H9 (cell line): ENCODE measurements around the gene HPS4. TPM values are rescaled to one million over a fixed set of nuclear protein-coding genes. Genes with fewer than 3 reads are reported as not detected.

ENCODE experiments used
- DNase-seq: peaks from one replicate; pipeline ENCODE4 v3.0.0-alpha.2; 2017
- H2AFZ ChIP-seq: one replicate; pipeline ENCODE4 v1.6.1; 2013; ENCODE audit warnings: mild to moderate bottlenecking, low read length, control low read depth, moderate library complexity
- H2AK5ac ChIP-seq: 2 replicates; pipeline ENCODE4 v1.6.1; 2013; ENCODE audit warnings: low read length, control low read depth, mixed read lengths; ENCODE audit not compliant: insufficient read length
- H2BK120ac ChIP-seq: one replicate; pipeline ENCODE4 v1.6.1; 2013; ENCODE audit warnings: low read depth, mild to moderate bottlenecking, low read length, control low read depth, inconsistent platforms; ENCODE audit not compliant: poor library complexity, severe bottlenecking
- H2BK12ac ChIP-seq: 2 replicates; pipeline ENCODE4 v1.6.1; 2013; ENCODE audit warnings: low read length, control low read depth, mixed read lengths, low read depth; ENCODE audit not compliant: insufficient read length
- H2BK15ac ChIP-seq: 2 replicates; pipeline ENCODE4 v1.6.1; 2013; ENCODE audit warnings: low read depth, low read length, control low read depth
- H2BK20ac ChIP-seq: one replicate; pipeline ENCODE4 v1.6.1; 2013; ENCODE audit warnings: low read depth, mild to moderate bottlenecking, low read length, control low read depth, inconsistent platforms; ENCODE audit not compliant: poor library complexity, severe bottlenecking
- H2BK5ac ChIP-seq: 2 replicates; pipeline ENCODE4 v1.6.1; 2013; ENCODE audit warnings: low read length, control low read depth, mixed read lengths; ENCODE audit not compliant: insufficient read length
- H3K14ac ChIP-seq: 2 replicates; pipeline ENCODE4 v1.6.1; 2013; ENCODE audit warnings: low read length, control low read depth; ENCODE audit not compliant: insufficient read depth
- H3K18ac ChIP-seq: 2 replicates; pipeline ENCODE4 v1.6.1; 2013; ENCODE audit warnings: low read depth, mild to moderate bottlenecking, mixed read lengths, low read length, control low read depth; ENCODE audit not compliant: insufficient read length
- H3K23ac ChIP-seq: 2 replicates; pipeline ENCODE4 v1.6.1; 2013; ENCODE audit warnings: low read length, control low read depth, mixed read lengths, low read depth; ENCODE audit not compliant: insufficient read length
- H3K23me2 ChIP-seq: 2 replicates; pipeline ENCODE4 v1.6.1; 2013; ENCODE audit warnings: low read depth, mild to moderate bottlenecking, mixed read lengths, low read length, control low read depth; ENCODE audit not compliant: insufficient read length, poor library complexity, severe bottlenecking
- H3K27ac ChIP-seq: 2 replicates; pipeline ENCODE4 v1.5.1; 2013; ENCODE audit warnings: low read length, control low read depth, mixed read lengths, low read depth; ENCODE audit not compliant: insufficient read length
- H3K27me3 ChIP-seq: 2 replicates; pipeline ENCODE4 v1.6.1; 2013; ENCODE audit warnings: low read length, control low read depth, inconsistent platforms; ENCODE audit not compliant: insufficient read depth
- H3K4ac ChIP-seq: 2 replicates; pipeline ENCODE4 v1.6.1; 2013; ENCODE audit warnings: low read depth, mild to moderate bottlenecking, control low read depth, inconsistent platforms, low read length, moderate library complexity
- H3K4me1 ChIP-seq: 2 replicates; pipeline ENCODE4 v1.6.1; 2013; ENCODE audit warnings: low read length, control low read depth, inconsistent platforms; ENCODE audit not compliant: insufficient read depth
- H3K4me2 ChIP-seq: 2 replicates; pipeline ENCODE4 v1.6.1; 2013; ENCODE audit warnings: low read length, control low read depth, mixed read lengths; ENCODE audit not compliant: insufficient read length, insufficient read depth
- H3K56ac ChIP-seq: 2 replicates; pipeline ENCODE4 v1.6.1; 2013; ENCODE audit warnings: low read depth, mild to moderate bottlenecking, mixed read lengths, low read length, control low read depth; ENCODE audit not compliant: insufficient read length
- H3K79me1 ChIP-seq: 2 replicates; pipeline ENCODE4 v1.6.1; 2013; ENCODE audit warnings: low read depth, mild to moderate bottlenecking, moderate library complexity, low read length, control low read depth, inconsistent platforms; ENCODE audit not compliant: insufficient read depth, poor library complexity, severe bottlenecking
- H3K79me2 ChIP-seq: 2 replicates; pipeline ENCODE4 v1.6.1; 2013; ENCODE audit warnings: low read length, control low read depth, inconsistent platforms; ENCODE audit not compliant: insufficient read depth
- H3K9ac ChIP-seq: 2 replicates; pipeline ENCODE4 v1.6.1; 2013; ENCODE audit warnings: low read length, control low read depth, mixed read lengths; ENCODE audit not compliant: insufficient read length; ENCODE audit errors: extremely low read depth
- H3K9me3 ChIP-seq: one replicate; pipeline ENCODE4 v1.6.1; 2013; ENCODE audit warnings: low read depth, low read length, inconsistent platforms; ENCODE audit not compliant: control insufficient read depth
- H3T11ph ChIP-seq: one replicate; pipeline ENCODE4 v1.6.1; 2013; ENCODE audit warnings: mild to moderate bottlenecking, low read length, control low read depth, inconsistent platforms
- H4K20me1 ChIP-seq: one replicate; pipeline ENCODE4 v1.6.1; 2013; ENCODE audit not compliant: control insufficient read depth, insufficient read length, insufficient read depth
- H4K5ac ChIP-seq: 2 replicates; pipeline ENCODE4 v1.6.1; 2013; ENCODE audit warnings: low read depth, mild to moderate bottlenecking, mixed read lengths, low read length, control low read depth; ENCODE audit not compliant: insufficient read length
- H4K8ac ChIP-seq: replicated peaks from 2 replicates; pipeline ENCODE4 v1.6.1; 2013; ENCODE audit warnings: low read length, control low read depth, mixed read lengths, low read depth; ENCODE audit not compliant: insufficient read length
- H4K91ac ChIP-seq: 2 replicates; pipeline ENCODE4 v1.6.1; 2013; ENCODE audit warnings: low read depth, mild to moderate bottlenecking, moderate library complexity, mixed read lengths, low read length, control low read depth; ENCODE audit not compliant: insufficient read length
- H3K27ac Mint-ChIP-seq, 3 experiments: 2 replicates in 2 of 3; 3 replicates in 1 of 3; pipeline ENCODE4 v1.8.0; 2020 to 2021; ENCODE audit warnings: mixed read lengths in 3 of 3, mild to moderate bottlenecking in 1 of 3, moderate library complexity in 1 of 3
- H3K27me3 Mint-ChIP-seq: 2 replicates; pipeline ENCODE4 v1.8.0; 2021; ENCODE audit warnings: low read depth, mild to moderate bottlenecking, moderate library complexity, mixed read lengths
- H3K36me3 Mint-ChIP-seq, 3 experiments: 2 replicates in 2 of 3; 3 replicates in 1 of 3; pipeline ENCODE4 v1.8.0; 2020 to 2021; ENCODE audit warnings: low read depth in 3 of 3, mixed read lengths in 3 of 3; ENCODE audit not compliant: insufficient read depth in 1 of 3
- H3K4me1 Mint-ChIP-seq, 2 experiments: 2 replicates each; pipeline ENCODE4 v1.8.0; 2020; ENCODE audit warnings: mixed read lengths in 2 of 2
- H3K4me3 Mint-ChIP-seq, 2 experiments: 2 replicates in 1 of 2; 3 replicates in 1 of 2; pipeline ENCODE4 v1.8.0; 2020 to 2021; ENCODE audit warnings: mild to moderate bottlenecking in 2 of 2, mixed read lengths in 2 of 2, moderate library complexity in 1 of 2
- H3K9me3 Mint-ChIP-seq, 2 experiments: 2 replicates in 1 of 2; 3 replicates in 1 of 2; pipeline ENCODE4 v1.8.0; 2020; ENCODE audit warnings: mild to moderate bottlenecking in 2 of 2, mixed read lengths in 2 of 2, moderate library complexity in 1 of 2
- WGBS: extraction: QIAGEN DNeasy Blood & Tissue Kit; methylation state at CpG from one replicate; pipeline ENCODE4 v1.1.7; 2013; ENCODE audit warnings: missing lambda C conversion rate, low lambda C conversion rate, mixed read lengths; ENCODE audit not compliant: insufficient read length; ENCODE audit errors: extremely low coverage; 5-methylcytosine and 5-hydroxymethylcytosine counted together
- total RNA-seq: library from RNA; stranded (reverse); gene quantifications from 2 replicates; pipeline ENCODE4 v1.2.1, GENCODE V29; 2021
- TF ChIP-seq, protein P1 (sequence below): fragments of 200-600 bp; sonication (generic); conservative IDR thresholded peaks from 3 replicates; pipeline ENCODE4 v1.8.0; 2021; ENCODE audit warnings: antibody characterized with exemption, mild to moderate bottlenecking

The HPS4 gene
- total RNA-seq, 1 experiment from 2014 or later = 26.2 TPM

DNA sequence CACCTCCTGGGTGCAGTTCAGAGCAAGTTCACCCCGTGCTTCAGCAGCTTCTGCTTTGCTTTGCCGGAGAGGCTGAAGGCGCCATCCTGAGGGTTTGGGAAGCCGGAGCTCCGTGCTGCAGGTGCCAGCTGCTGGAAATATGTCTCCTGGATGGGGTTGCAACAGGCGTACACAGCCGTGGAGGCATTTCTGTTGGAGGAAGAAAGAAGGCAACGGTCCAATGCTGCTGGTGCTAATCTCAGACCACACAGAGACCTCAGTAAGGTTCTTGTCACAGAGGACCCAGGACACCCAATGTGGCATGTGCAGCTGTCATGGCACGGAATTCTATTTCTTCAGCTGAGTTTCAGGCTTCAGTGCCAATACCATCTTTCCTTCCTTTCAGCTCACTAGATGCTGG is 30.4 kb downstream of the HPS4 start:
- no peak overlapping the region for H2BK15ac ChIP-seq
- no peak overlapping the region for H4K8ac ChIP-seq
- no peak overlapping the region for H3K4me3 Mint-ChIP-seq
- no peaks in the 10 kb centered on the region for H3K27me3 ChIP-seq
- no peak overlapping the region for H3K27ac Mint-ChIP-seq
- H3K79me2 ChIP-seq = no peaks in the 10 kb centered on the region
- H4K20me1 ChIP-seq = no peaks in the 10 kb centered on the region
- H3K18ac ChIP-seq = no peak overlapping the region
- no peak for DNase-seq
- H3K27ac ChIP-seq = no peak overlapping the region
- no peak overlapping the region for H4K5ac ChIP-seq
- no peaks in the 10 kb centered on the region for H3K27me3 Mint-ChIP-seq
- no CpG with 5 or more reads among the region's 9 CpGs for WGBS
- no peak overlapping the region for H2BK20ac ChIP-seq
- no peak overlapping the region for H3K14ac ChIP-seq
- no peak overlapping the region for H2AK5ac ChIP-seq
- no peaks in the 10 kb centered on the region for H3K4me1 ChIP-seq
- no peaks in the 10 kb centered on the region for H3K9me3 ChIP-seq
- H3K79me1 ChIP-seq = no peaks in the 10 kb centered on the region
- H3K4ac ChIP-seq = no peak overlapping the region
- H3T11ph ChIP-seq = no peak overlapping the region
- H3K56ac ChIP-seq = no peak overlapping the region
- H3K9me3 Mint-ChIP-seq = no peaks in the 10 kb centered on the region
- no peak overlapping the region for H2AFZ ChIP-seq
- H2BK12ac ChIP-seq = no peak overlapping the region
- H3K4me2 ChIP-seq = no peak overlapping the region
- H3K23me2 ChIP-seq = no peaks in the 10 kb centered on the region
- H2BK120ac ChIP-seq = no peak overlapping the region
- H2BK5ac ChIP-seq = no peak overlapping the region
- H3K36me3 Mint-ChIP-seq = peaks cover 22 to 55% (median 53%) of the 10 kb centered on the region in 3 experiments; a peak in 6 of 7 replicates
- no peak overlapping the region for H3K23ac ChIP-seq
- H3K9ac ChIP-seq = no peak overlapping the region
- H3K4me1 Mint-ChIP-seq = no peaks in the 10 kb centered on the region
- TF ChIP-seq, protein P1, sequence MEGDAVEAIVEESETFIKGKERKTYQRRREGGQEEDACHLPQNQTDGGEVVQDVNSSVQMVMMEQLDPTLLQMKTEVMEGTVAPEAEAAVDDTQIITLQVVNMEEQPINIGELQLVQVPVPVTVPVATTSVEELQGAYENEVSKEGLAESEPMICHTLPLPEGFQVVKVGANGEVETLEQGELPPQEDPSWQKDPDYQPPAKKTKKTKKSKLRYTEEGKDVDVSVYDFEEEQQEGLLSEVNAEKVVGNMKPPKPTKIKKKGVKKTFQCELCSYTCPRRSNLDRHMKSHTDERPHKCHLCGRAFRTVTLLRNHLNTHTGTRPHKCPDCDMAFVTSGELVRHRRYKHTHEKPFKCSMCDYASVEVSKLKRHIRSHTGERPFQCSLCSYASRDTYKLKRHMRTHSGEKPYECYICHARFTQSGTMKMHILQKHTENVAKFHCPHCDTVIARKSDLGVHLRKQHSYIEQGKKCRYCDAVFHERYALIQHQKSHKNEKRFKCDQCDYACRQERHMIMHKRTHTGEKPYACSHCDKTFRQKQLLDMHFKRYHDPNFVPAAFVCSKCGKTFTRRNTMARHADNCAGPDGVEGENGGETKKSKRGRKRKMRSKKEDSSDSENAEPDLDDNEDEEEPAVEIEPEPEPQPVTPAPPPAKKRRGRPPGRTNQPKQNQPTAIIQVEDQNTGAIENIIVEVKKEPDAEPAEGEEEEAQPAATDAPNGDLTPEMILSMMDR = no peak
- no peak overlapping the region for H4K91ac ChIP-seq
